Neural crest cell (in vitro differentiated cells): ENCODE measurements around the gene TYW5. TPM values are rescaled to one million over a fixed set of nuclear protein-coding genes. Genes with fewer than 3 reads are reported as not detected.

Experiments used
- DNase-seq: peaks from one replicate; pipeline ENCODE4 v3.0.0; 2021; ENCODE audit warnings: low read depth, mixed read lengths, low spot score
- H3K27ac Mint-ChIP-seq: one replicate; pipeline ENCODE4 v1.8.0; 2021; ENCODE audit warnings: mild to moderate bottlenecking, mixed read lengths; ENCODE audit not compliant: unreplicated experiment
- H3K27me3 Mint-ChIP-seq: 2 replicates; pipeline ENCODE4 v1.8.0; 2021; ENCODE audit warnings: low read depth, mild to moderate bottlenecking, mixed read lengths
- H3K36me3 Mint-ChIP-seq: 2 replicates; pipeline ENCODE4 v1.8.0; 2021; ENCODE audit warnings: low read depth, mild to moderate bottlenecking, mixed read lengths
- H3K4me1 Mint-ChIP-seq: 2 replicates; pipeline ENCODE4 v1.8.0; 2021; ENCODE audit warnings: mixed read lengths
- H3K4me3 Mint-ChIP-seq: one replicate; pipeline ENCODE4 v1.8.0; 2021; ENCODE audit warnings: mild to moderate bottlenecking, mixed read lengths
- H3K9me3 Mint-ChIP-seq: 2 replicates; pipeline ENCODE4 v1.8.0; 2021; ENCODE audit warnings: mixed read lengths
- total RNA-seq: library from RNA; stranded (reverse); gene quantifications from 2 replicates; pipeline ENCODE4 v1.2.1, GENCODE V29; 2021
- TF ChIP-seq, protein P1 (sequence below): fragments of 200-600 bp; sonication (generic); conservative IDR thresholded peaks from 2 replicates; pipeline ENCODE4 v1.5.0; 2021; ENCODE audit warnings: antibody characterized with exemption, mild to moderate bottlenecking

Gene TYW5
- total RNA-seq, 1 donor from 2014 or later = 10.6 TPM

DNA sequence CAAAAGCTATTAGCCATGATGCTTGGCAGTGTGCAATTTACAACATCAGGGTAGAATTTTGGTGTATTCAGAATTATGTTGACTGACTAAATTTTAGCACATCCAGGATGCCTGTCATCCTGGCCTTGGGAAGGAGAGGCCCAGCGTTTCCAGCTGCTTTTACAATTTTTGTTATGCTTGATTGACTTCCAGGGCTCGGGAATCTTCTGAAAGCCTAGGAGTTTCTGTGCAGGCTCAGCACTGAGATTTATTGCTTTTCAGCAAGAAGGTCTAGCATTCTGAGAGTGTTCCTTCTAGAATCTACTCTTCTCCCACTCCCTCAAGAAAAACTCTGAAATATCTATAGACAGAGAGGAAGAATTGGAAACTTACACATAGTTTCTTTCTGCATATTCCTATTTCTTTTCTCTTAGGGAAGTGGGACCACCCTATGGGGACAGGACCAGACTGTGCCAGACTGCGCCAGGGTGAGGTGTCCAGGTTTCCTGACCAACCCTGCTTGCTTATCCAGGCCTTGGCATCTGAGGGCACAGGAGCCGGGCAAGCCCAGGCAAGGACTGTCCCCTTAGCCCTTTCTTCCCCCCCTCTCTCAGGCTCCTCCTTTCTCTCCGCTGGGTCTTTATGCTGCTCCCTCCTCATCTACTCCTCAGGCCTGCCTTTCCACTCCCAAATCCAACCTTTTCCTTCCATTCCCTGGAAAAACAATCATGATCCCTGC lies 27.0 kb upstream of the TYW5 start:
- H3K36me3 Mint-ChIP-seq = no peaks in the 10 kb centered on the region
- peaks cover 2% of the 10 kb centered on the region for H3K27me3 Mint-ChIP-seq
- peaks cover 4% of the 10 kb centered on the region for H3K9me3 Mint-ChIP-seq
- DNase-seq = no peak
- no peak overlapping the region for H3K27ac Mint-ChIP-seq
- TF ChIP-seq, protein P1, sequence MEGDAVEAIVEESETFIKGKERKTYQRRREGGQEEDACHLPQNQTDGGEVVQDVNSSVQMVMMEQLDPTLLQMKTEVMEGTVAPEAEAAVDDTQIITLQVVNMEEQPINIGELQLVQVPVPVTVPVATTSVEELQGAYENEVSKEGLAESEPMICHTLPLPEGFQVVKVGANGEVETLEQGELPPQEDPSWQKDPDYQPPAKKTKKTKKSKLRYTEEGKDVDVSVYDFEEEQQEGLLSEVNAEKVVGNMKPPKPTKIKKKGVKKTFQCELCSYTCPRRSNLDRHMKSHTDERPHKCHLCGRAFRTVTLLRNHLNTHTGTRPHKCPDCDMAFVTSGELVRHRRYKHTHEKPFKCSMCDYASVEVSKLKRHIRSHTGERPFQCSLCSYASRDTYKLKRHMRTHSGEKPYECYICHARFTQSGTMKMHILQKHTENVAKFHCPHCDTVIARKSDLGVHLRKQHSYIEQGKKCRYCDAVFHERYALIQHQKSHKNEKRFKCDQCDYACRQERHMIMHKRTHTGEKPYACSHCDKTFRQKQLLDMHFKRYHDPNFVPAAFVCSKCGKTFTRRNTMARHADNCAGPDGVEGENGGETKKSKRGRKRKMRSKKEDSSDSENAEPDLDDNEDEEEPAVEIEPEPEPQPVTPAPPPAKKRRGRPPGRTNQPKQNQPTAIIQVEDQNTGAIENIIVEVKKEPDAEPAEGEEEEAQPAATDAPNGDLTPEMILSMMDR = no peak
- H3K4me3 Mint-ChIP-seq = no peak overlapping the region
- peaks cover 11% of the 10 kb centered on the region for H3K4me1 Mint-ChIP-seq

DNA sequence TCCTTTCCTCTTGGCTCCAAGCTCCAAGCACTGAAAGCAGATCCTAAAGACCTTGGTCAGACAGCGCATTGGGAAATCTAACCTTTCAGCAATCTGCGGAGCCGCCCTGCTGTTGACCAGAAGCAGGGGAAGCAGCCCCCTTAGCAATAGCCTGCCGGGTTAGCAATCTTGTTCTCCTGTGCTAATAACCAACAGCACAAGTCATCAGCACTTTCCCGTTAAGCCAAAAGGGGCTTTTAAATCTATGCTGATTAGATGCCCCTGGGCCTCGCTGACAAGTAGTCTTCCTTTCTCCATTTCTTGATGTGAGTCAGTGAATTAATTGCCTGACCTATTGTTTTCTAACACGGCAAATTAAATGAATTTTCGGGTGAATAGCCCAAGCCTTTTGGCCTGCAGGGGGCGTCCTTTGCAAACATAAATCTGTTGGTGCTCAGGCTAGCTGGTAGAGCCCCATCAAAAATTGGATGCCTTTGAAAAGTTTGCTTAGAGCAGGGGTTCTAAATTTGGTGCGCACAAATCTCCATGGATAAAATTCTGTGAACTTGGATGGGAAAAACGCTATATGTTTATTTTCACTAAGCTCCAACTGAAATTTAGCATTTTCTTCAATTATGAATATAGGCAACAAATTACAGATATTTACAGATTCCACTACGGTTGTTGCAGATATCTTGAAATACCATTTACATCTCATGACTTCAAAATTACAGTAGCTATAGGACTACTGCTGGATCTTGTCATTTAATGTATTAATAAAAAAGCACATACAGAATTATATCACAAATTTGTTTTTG lies 24.7 kb upstream of the TYW5 start:
- TF ChIP-seq, protein P1 = peak; percentile 96
- Mint-ChIP-seq H3K9me3 (no peaks in the 10 kb centered on the region), H3K4me3 (peak overlapping the region; percentile 13)

DNA sequence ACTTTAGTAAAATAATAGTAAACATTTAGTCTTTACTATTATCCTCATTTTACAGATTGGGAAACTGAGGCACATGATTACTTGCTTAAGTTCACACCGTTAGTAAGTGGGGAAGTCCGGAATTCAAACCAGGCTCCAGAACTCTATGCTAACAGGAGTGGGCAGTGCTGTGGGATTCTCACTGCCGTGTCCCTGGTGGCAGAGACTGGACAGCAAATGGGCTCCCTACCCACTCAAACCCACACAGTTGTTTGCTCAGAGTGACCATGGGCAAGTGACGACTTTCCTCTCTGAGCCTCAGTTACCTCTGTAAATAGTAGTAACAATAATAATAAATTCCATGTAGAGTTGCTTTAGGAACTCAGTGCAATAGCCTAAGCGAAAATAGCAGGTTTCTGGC lies 24.1 kb upstream of the TYW5 start:
- Mint-ChIP-seq H3K4me3 (no peak overlapping the region), H3K36me3 (no peaks in the 10 kb centered on the region), H3K27me3 (peaks cover 2% of the 10 kb centered on the region), H3K9me3 (no peaks in the 10 kb centered on the region), H3K4me1 (peaks cover 5% of the 10 kb centered on the region), H3K27ac (no peak overlapping the region)
- DNase-seq = no peak
- TF ChIP-seq, protein P1 = no peak

More for the DNA sequence above, 24.7 kb upstream of the TYW5 start:
- Mint-ChIP-seq H3K27ac (no peak overlapping the region), H3K36me3 (no peaks in the 10 kb centered on the region), H3K4me1 (peaks cover 5% of the 10 kb centered on the region), H3K27me3 (peaks cover 2% of the 10 kb centered on the region)
- DNase-seq = peak; percentile 87

DNA sequence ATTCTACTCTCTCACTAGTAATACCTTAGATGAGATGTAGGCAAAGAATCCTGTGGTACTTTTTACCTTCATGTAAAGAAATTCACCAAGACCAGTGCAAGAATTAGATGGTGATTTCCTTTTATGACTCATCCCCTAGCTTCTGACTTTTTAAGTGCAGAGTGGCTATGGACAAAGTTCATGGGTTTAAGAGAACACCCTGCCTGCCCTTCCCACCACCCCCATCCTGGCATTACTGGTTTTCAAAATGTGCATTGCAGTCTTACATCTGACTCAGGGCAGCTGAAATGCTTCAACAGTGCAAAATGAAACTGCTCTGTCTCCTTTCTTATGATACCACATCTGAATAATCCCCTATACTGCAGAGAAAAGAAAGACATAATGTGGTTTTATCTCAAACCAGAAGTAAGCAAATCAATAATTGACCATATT lies 22.7 kb upstream of the TYW5 start:
- no peak for DNase-seq
- Mint-ChIP-seq H3K36me3 (no peaks in the 10 kb centered on the region), H3K4me1 (peaks cover 5% of the 10 kb centered on the region), H3K9me3 (no peaks in the 10 kb centered on the region), H3K27me3 (peaks cover 2% of the 10 kb centered on the region), H3K27ac (no peak overlapping the region), H3K4me3 (no peak overlapping the region)
- TF ChIP-seq, protein P1 = no peak

DNA sequence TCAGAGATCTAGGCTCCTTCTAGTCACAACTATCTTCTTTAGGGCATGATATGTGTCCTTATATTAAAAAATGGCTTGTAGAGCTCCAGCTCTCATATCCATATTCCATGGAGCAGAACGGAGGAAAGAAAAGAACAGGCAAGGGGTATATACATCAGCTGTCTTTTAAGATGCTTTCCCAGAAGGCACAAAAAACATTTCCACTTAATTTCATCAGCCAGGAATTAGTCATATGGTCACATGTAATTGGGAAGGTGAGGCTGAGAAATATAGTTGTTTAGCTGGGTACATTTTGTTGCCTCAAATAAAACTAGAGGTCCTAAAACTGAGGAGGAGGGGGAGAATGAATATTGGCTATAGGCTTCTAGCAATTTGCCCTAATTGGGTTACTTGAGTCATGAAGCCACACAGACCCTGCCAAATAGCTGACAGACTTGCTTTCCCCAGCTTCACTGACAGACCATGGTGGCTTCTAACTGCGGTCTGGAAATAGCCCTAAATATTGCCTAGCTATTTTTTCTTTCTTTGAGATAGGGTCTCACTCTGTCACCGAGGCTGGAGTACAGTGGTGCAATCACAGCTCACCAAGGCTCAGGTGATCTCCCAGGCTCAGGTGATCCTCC lies 20.1 kb upstream of the TYW5 start:
- H3K27ac Mint-ChIP-seq = no peak overlapping the region
- no peak for DNase-seq
- H3K4me1 Mint-ChIP-seq = no peaks in the 10 kb centered on the region
- no peaks in the 10 kb centered on the region for H3K9me3 Mint-ChIP-seq
- peaks cover 2% of the 10 kb centered on the region for H3K27me3 Mint-ChIP-seq
- H3K36me3 Mint-ChIP-seq = no peaks in the 10 kb centered on the region
- H3K4me3 Mint-ChIP-seq = no peak overlapping the region
- TF ChIP-seq, protein P1 = no peak
